Epithelial cell of proximal tubule (primary cell): ENCODE measurements around the gene TMEM267. TPM values are rescaled to one million over a fixed set of nuclear protein-coding genes. Genes with fewer than 3 reads are reported as not detected.
A peak's percentile ranks its signal among the peaks of the same experiment; 100 is the strongest.

Source experiments
- DNase-seq: peaks from one replicate; pipeline ENCODE4 v3.0.0-alpha.2; 2011; ENCODE audit warnings: low read depth
- H3K4me3 ChIP-seq: 2 replicates; pipeline ENCODE4 v1.5.1; 2011; ENCODE audit warnings: low read depth, mild to moderate bottlenecking, low read length
- CTCF ChIP-seq: conservative IDR thresholded peaks from 2 replicates; pipeline ENCODE4 v1.5.1; 2012; ENCODE audit warnings: low read depth, mild to moderate bottlenecking, low read length
- total RNA-seq: library from RNA; depleted of rRNA; stranded (reverse); fragments of >200 nt; gene quantifications from 2 replicates; pipeline ENCODE4 v1.2.3, GENCODE V29; 2015

The TMEM267 gene
- total RNA-seq, result 7.8 and 9.3 TPM in 2 replicates

DNA sequence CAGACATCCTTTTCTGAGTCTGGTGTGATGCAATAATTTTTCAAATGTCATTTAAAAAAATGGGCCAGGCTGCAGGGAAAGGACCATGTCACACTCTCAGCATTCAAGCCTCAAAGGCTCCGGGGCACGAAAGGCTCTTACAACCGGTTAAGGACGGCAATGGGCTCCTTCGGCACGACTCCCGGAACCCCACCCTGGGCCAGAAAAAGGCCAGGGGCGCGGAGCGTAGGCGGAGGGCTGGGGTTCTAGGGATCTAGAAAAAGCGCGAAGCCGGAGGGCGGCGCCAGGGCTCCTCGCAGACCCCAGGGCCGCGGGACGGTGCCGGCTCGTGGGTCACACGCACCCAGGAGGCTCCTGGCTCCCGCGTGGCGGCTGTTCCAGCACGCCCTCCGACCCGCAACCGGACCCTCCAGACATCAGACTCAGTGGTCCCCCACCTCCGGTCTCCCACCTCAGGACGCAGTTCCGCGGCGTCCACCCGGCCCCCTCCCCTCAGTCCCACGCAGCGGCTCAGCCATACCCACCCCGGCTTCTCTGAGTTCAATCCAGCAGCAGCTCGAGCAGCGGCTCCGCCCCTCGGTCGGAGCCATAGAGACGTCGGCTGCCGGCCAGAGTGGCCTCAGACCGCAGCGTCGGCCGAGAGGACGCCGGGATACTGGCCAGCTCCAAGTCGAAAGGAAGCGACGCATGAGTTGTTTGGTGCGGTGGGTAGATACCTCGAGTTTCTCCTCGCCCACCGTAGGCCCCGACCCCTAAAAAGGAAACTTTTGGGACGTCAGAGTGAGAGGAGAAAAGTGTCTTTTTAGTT, at the start of gene TMEM267:
Gene TMEM267 (minus strand): TSS at position 568 of the 808 bp plus-strand sequence. CDS start 29,896 bp downstream, outside the sequence.
- peak within 1 kb of the TSS; percentile 90 for H3K4me3 ChIP-seq
- DNase-seq, result peak; percentile 35
- TF ChIP-seq CTCF, result no peak

- no peak overlapping the region for H3K4me3 ChIP-seq
- DNase-seq, result no peak
- TF ChIP-seq CTCF, result no peak
These were observed 47.0 kb upstream of the TMEM267 start for GRCh38 chr5:43530648-43531047.

DNA sequence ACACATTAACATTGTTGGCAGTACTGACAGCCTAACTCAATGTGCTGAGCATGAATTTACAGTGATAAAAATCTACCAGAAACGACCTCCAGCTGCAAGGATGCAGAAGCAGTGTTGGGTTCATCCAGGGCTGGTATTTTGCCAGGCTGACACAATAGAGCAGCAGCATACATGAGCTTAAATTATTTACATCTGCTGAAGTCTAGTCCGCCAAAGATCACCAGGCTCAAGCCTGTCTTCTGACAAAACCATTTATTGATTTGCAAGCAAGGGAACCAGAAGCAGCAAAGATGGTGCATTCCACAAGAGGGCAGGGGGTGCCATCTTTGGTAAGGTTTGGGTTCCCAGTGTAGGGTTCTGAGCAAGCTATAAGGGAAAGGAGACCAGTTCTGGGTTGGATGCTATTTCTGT, 40.0 kb upstream of the TMEM267 start:
- no peak for DNase-seq
- no peak for TF ChIP-seq CTCF
- no peak overlapping the region for H3K4me3 ChIP-seq

GRCh38 chr5:43520615-43521014, 37.0 kb upstream of the TMEM267 start:
- DNase-seq, result no peak
- H3K4me3 ChIP-seq, result no peak overlapping the region
- no peak for TF ChIP-seq CTCF

- H3K4me3 ChIP-seq, result peak overlapping the region; percentile 70
- no peak for TF ChIP-seq CTCF
- DNase-seq, result no peak
These were observed 32.0 kb upstream of the TMEM267 start for GRCh38 chr5:43515678-43516048.

- DNase-seq, result peak; percentile 73
- peak; percentile 6 for TF ChIP-seq CTCF
- peak within 1 kb of the TSS; percentile 70 for H3K4me3 ChIP-seq
These were observed 31.4 kb upstream of the TMEM267 start, which contains the start of gene C5orf34 for GRCh38 chr5:43514816-43515677. C5orf34 (minus strand) TSS chr5:43515148; CDS start chr5:43509339, 5,809 bp downstream.
